SK-N-SH (cell line): ENCODE results near the gene TMEM187. TPM values are rescaled to one million over a fixed set of nuclear protein-coding genes. Genes with fewer than 3 reads are reported as not detected.
A peak's percentile ranks its signal among the peaks of the same experiment; 100 is the strongest.

Experiments
- CTCF ChIA-PET: fragments of 300-600, 350-600 bp; formaldehyde crosslinking; extraction: SDS; loops from one replicate; lab custom pipeline; 2021; lab: Yijun Ruan, JAX
- POLR2A ChIA-PET: fragments of 350-600 bp; sonication (Branson Sonifier 250); formaldehyde crosslinking; extraction: SDS; loops from one replicate; lab custom pipeline; 2020; ENCODE audit warnings: antibody characterized with exemption, inconsistent platforms; lab: Yijun Ruan, JAX
- DNase-seq: peaks from one replicate; pipeline ENCODE4 v3.0.0; 2012
- H2AFZ ChIP-seq: fragments of 200-600 bp; sonication (generic); 2 replicates; pipeline ENCODE4 v1.8.1; 2016; ENCODE audit warnings: antibody characterized with exemption, mild to moderate bottlenecking, low read depth
- H3F3A ChIP-seq: fragments of 200-600 bp; sonication (generic); replicated peaks from 2 replicates; pipeline ENCODE3; 2016; ENCODE audit warnings: antibody characterized with exemption, mild to moderate bottlenecking; ENCODE audit not compliant: insufficient read depth
- H3K27ac ChIP-seq, 2 experiments: fragments of 200-500 bp in 1 of 2; fragments of 200-600 bp in 1 of 2; sonication (Bioruptor generic) in 1 of 2; sonication (generic), shearing (Covaris generic) in 1 of 2; 2 replicates each; pipeline versions ENCODE4 v1.5.1 to v1.6.1; 2014 to 2016; ENCODE audit warnings: low read depth in 2 of 2, inconsistent platforms in 1 of 2, low read length in 1 of 2, mild to moderate bottlenecking in 1 of 2, mixed read lengths in 1 of 2
- H3K27me3 ChIP-seq: fragments of 200-600 bp; sonication (generic), shearing (Covaris generic); 2 replicates; pipeline ENCODE4 v1.6.1; 2016; ENCODE audit warnings: mixed run types; ENCODE audit not compliant: insufficient read depth
- H3K36me3 ChIP-seq, 2 experiments: fragments of 200-500 bp in 1 of 2; fragments of 200-600 bp in 1 of 2; sonication (Bioruptor generic) in 1 of 2; sonication (generic) in 1 of 2; replicated peaks in 1 of 2; 2 replicates each; pipeline versions ENCODE3 to v1.5.1; 2014 to 2016; ENCODE audit warnings: low read length in 1 of 2, mild to moderate bottlenecking in 1 of 2; ENCODE audit not compliant: insufficient read depth in 2 of 2, control insufficient read depth in 1 of 2
- H3K4me1 ChIP-seq, 2 experiments: fragments of 200-500 bp in 1 of 2; fragments of 200-600 bp in 1 of 2; sonication (Bioruptor generic) in 1 of 2; sonication (generic), shearing (Covaris generic) in 1 of 2; 2 replicates each; pipeline versions ENCODE4 v1.5.1 to v1.6.1; 2014 to 2016; ENCODE audit warnings: low read depth in 1 of 2, low read length in 1 of 2, mixed run types in 1 of 2; ENCODE audit not compliant: insufficient read depth in 2 of 2, control insufficient read depth in 1 of 2
- H3K4me2 ChIP-seq: fragments of 200-600 bp; sonication (generic), shearing (Covaris generic); 2 replicates; pipeline ENCODE4 v1.6.1; 2017; ENCODE audit warnings: mixed run types
- H3K4me3 ChIP-seq, 2 experiments: fragments of 200-500 bp in 1 of 2; fragments of 200-600 bp in 1 of 2; sonication (Bioruptor generic) in 1 of 2; sonication (generic), shearing (Covaris generic) in 1 of 2; 2 replicates each; pipeline versions ENCODE4 v1.5.1 to v1.8.1; 2014 to 2016; ENCODE audit warnings: low read depth in 2 of 2, inconsistent platforms in 1 of 2, low read length in 1 of 2, mild to moderate bottlenecking in 1 of 2, mixed read lengths in 1 of 2, moderate library complexity in 1 of 2
- H3K79me2 ChIP-seq: fragments of 200-600 bp; sonication (generic); 2 replicates; pipeline ENCODE4 v1.8.1; 2017; ENCODE audit warnings: mild to moderate bottlenecking; ENCODE audit not compliant: insufficient read depth
- H3K9ac ChIP-seq: fragments of 200-600 bp; sonication (generic); 2 replicates; pipeline ENCODE4 v1.6.1; 2017; ENCODE audit warnings: mixed run types
- H3K9me2 ChIP-seq: fragments of 200-600 bp; sonication (generic); 2 replicates; pipeline ENCODE4 v1.6.1; 2017; ENCODE audit warnings: mixed run types
- H3K9me3 ChIP-seq: fragments of 200-600 bp; sonication (generic); 2 replicates; pipeline ENCODE4 v1.6.1; 2017; ENCODE audit warnings: mixed run types, mild to moderate bottlenecking, moderate library complexity
- H4K20me1 ChIP-seq: fragments of 200-600 bp; sonication (generic); 2 replicates; pipeline ENCODE4 v1.6.1; 2017; ENCODE audit warnings: mild to moderate bottlenecking, mixed run types; ENCODE audit not compliant: insufficient read depth
- CHD2 ChIP-seq: fragments of 150-350 bp; IDR thresholded peaks from 2 replicates; pipeline ENCODE4 v1.6.1; 2018; ENCODE audit warnings: low read length; ENCODE audit not compliant: partially characterized antibody
- EP300 ChIP-seq, 2 experiments: IDR thresholded peaks; 2 replicates each; pipeline versions ENCODE4 v1.4.0 to v1.6.1; 2012; ENCODE audit warnings: borderline replicate concordance in 1 of 2, low read depth in 1 of 2, low read length in 1 of 2
- EZH2phosphoT487 ChIP-seq: fragments of 200-600 bp; sonication (generic); IDR thresholded peaks from 2 replicates; pipeline ENCODE4 v1.6.1; 2017; ENCODE audit warnings: low read depth, mixed run types, mild to moderate bottlenecking, antibody characterized with exemption, moderate library complexity, borderline replicate concordance
- FOSL2 ChIP-seq: IDR thresholded peaks from 2 replicates; pipeline ENCODE4 v1.4.0; 2012; ENCODE audit warnings: low read depth, mild to moderate bottlenecking, moderate library complexity, borderline replicate concordance
- GABPA ChIP-seq: IDR thresholded peaks from 2 replicates; pipeline ENCODE4 v1.4.0; 2012; ENCODE audit warnings: low read depth, mild to moderate bottlenecking
- IRF3 ChIP-seq: fragments of 150-350 bp; IDR thresholded peaks from 2 replicates; pipeline ENCODE4 v1.6.1; 2016; ENCODE audit warnings: mild to moderate bottlenecking, low read depth, low read length
- JUND ChIP-seq: IDR thresholded peaks from 2 replicates; pipeline ENCODE4 v1.4.0; 2012
- MXI1 ChIP-seq: IDR thresholded peaks from 2 replicates; pipeline ENCODE4 v1.6.1; 2012; ENCODE audit warnings: mild to moderate bottlenecking, low read depth, low read length, improper control_type of control experiment
- NFIC ChIP-seq: IDR thresholded peaks from 2 replicates; pipeline ENCODE4 v1.4.0; 2012; ENCODE audit warnings: borderline replicate concordance
- NRF1 ChIP-seq: IDR thresholded peaks from 2 replicates; pipeline ENCODE4 v1.6.1; 2012; ENCODE audit warnings: low read depth, mild to moderate bottlenecking, low read length
- POLR2AphosphoS5 ChIP-seq: IDR thresholded peaks from 2 replicates; pipeline ENCODE4 v1.6.1; 2012; ENCODE audit warnings: low read depth, low read length
- RAD21 ChIP-seq: IDR thresholded peaks from 2 replicates; pipeline ENCODE4 v1.6.1; 2012; ENCODE audit warnings: mild to moderate bottlenecking, low read length
- RCOR1 ChIP-seq: fragments of 150-350 bp; IDR thresholded peaks from 2 replicates; pipeline ENCODE4 v1.6.1; 2017; ENCODE audit warnings: antibody characterized with exemption, low read length
- RFX5 ChIP-seq: IDR thresholded peaks from 2 replicates; pipeline ENCODE4 v1.6.1; 2012; ENCODE audit warnings: mild to moderate bottlenecking, improper control_type of control experiment, low read length
- RXRA ChIP-seq: IDR thresholded peaks from 2 replicates; pipeline ENCODE4 v1.4.0; 2012; ENCODE audit warnings: low read depth, mild to moderate bottlenecking, borderline replicate concordance
- SIN3A ChIP-seq: IDR thresholded peaks from 2 replicates; pipeline ENCODE4 v1.6.1; 2012; ENCODE audit warnings: low read depth, mild to moderate bottlenecking, low read length, moderate library complexity, borderline replicate concordance
- SMC3 ChIP-seq: IDR thresholded peaks from 2 replicates; pipeline ENCODE4 v1.6.1; 2012; ENCODE audit warnings: low read depth, low read length, improper control_type of control experiment
- TAF1 ChIP-seq: IDR thresholded peaks from 2 replicates; pipeline ENCODE4 v1.6.1; 2012; ENCODE audit warnings: low read depth, mild to moderate bottlenecking, low read length, moderate library complexity, borderline replicate concordance
- TCF12 ChIP-seq: IDR thresholded peaks from 2 replicates; pipeline ENCODE4 v1.4.0; 2012
- TEAD4 ChIP-seq: IDR thresholded peaks from 2 replicates; pipeline ENCODE4 v1.4.0; 2012; ENCODE audit warnings: mild to moderate bottlenecking, borderline replicate concordance; ENCODE audit not compliant: insufficient read depth
- WGBS: methylation state at CpG from one replicate; pipeline ENCODE4 v1.1.6; 2017; ENCODE audit warnings: low lambda C conversion rate; 5-methylcytosine and 5-hydroxymethylcytosine counted together
- polyA plus RNA-seq, 3 experiments: library from polyadenylated mRNA; depleted of rRNA; stranded (reverse); fragments of >200 nt; gene quantifications; 2 replicates each; pipeline ENCODE4 v1.2.3, GENCODE V29; 2012
- TF ChIP-seq, protein P1 (sequence below): IDR thresholded peaks from 2 replicates; pipeline ENCODE4; 2012
- TF ChIP-seq, protein P2 (sequence below): fragments of 200-600 bp; sonication (generic); IDR thresholded peaks from 2 replicates; pipeline ENCODE4 v1.6.1; 2017; ENCODE audit warnings: antibody characterized with exemption, mild to moderate bottlenecking, moderate library complexity
- TF ChIP-seq, protein P3 (sequence below): IDR thresholded peaks from 2 replicates; pipeline ENCODE4 v1.4.0; 2012; ENCODE audit warnings: low read depth, borderline replicate concordance
- TF ChIP-seq, protein P4 (sequence below): IDR thresholded peaks from 2 replicates; pipeline ENCODE4 v1.4.0; 2012; ENCODE audit warnings: low read depth, borderline replicate concordance

The TMEM187 gene
- polyA plus RNA-seq, 1 of the 3 experiments (the other 2 are of a cell fraction): 10.9 TPM

DNA sequence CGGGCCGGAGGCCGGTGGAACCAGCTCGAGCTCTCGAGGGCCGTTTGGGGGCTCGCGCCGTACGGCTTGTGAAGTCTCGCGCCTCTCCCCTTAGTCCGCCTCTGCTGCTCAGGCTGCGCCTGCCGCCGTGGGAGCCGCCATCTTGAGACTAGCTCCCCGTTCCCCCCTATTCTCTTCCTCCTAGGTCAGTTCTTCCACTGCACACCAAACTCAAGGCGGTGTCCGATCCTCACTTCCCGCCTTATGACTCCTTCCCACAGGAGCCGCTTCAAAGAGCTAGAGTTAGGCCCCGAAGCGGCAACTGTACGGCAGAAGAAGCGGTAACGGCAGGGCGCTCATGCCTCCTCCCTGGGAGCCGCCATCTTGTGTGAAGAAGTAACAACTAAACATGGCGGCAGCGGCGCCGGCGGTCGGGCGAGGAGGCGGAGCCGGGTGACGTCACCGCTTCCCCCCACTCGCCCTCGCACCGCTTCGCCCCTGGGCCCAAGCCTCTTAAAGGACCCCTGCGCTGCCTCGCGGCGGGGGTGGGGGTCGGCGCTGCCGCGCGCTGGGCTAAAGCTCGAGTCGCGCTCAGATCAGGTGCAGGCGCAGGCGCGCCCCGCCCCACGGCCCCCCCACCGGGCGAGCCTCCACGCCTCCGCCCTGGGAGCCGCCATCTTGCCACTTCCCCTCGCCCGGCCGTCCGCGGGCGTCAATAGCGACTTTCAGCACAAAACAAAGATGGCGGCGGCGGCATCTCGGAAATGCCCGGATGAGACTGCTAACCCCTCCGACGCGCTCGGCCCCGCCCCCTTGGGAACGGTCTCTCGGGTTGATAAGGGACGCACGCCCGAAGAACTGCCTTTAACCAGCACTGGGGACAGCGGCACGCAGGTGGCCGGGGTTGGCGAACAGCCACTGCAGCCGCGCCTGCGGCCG lies 845 bp upstream of the TMEM187 start, which contains the start of gene HCFC1:
TSS of gene HCFC1 (minus strand) at position 369 of the 918 bp plus-strand sequence. CDS start 978 bp downstream, outside the sequence.
- H3K36me3 ChIP-seq: peaks cover 0 to 4% of the 10 kb centered on the region in 2 experiments
- POLR2A ChIA-PET: interaction anchor here (0.6 to 1.5 kb wide), 7 partner anchors 37 to 361 kb away, joined by 3 to 4 read pairs (median 3); partner anchors contain the start of genes IDH3G, IRAK1, NAA10 and SSR4
- peak within 1 kb of the TSS; percentile 99 for H3K27ac ChIP-seq
- CTCF ChIA-PET: interaction anchor here (1.1 to 11.6 kb wide), 2 partner anchors 23 to 208 kb away, joined by 3 to 179 read pairs; partner anchors contain the start of gene RENBP
- peak within 1 kb of the TSS; percentile 98 for H3K9ac ChIP-seq
- H3K9me3 ChIP-seq: no peaks in the 10 kb centered on the region
- no peaks in the 10 kb centered on the region for H3K27me3 ChIP-seq
- H2AFZ ChIP-seq: peak within 1 kb of the TSS; percentile 89; the same call in 1 of the 2 replicates
- peaks cover 59% of the 10 kb centered on the region for H3K79me2 ChIP-seq
- peaks cover 32% of the 10 kb centered on the region for H4K20me1 ChIP-seq
- 1% methylated on average over 50 of the region's 96 CpGs for WGBS
- H3K9me2 ChIP-seq: no peaks in the 10 kb centered on the region
- peaks cover 7% of the 10 kb centered on the region for H3F3A ChIP-seq
- H3K4me2 ChIP-seq: peak within 1 kb of the TSS; percentile 86
- H3K4me1 ChIP-seq: peaks cover 16 to 48% of the 10 kb centered on the region in 2 experiments; a peak in 2 of 4 replicates
- H3K4me3 ChIP-seq: peak within 1 kb of the TSS; percentile 90 to 98
- peak; percentile 90 for DNase-seq
- TF ChIP-seq RCOR1 (no peak), FOSL2 (peak; percentile 17; the same call in 1 of the 2 replicates), SIN3A (0 out of 2 replicates have a peak, but pooled peaks have one; percentile 71), RXRA (no peak), TAF1 (peak; percentile 84), POLR2AphosphoS5 (peak; percentile 34; the same call in 1 of the 2 replicates), RAD21 (no peak), TEAD4 (peak; percentile 30; the same call in 1 of the 2 replicates), NRF1 (peak; percentile 62), CHD2 (peak; percentile 35), NFIC (no peak; the same call in 1 of the 2 replicates), RFX5 (no peak), IRF3 (no peak), EP300 (IDR thresholded peaks at IDR 0.05; ENCODE audit: borderline replicate concordance in 1 of 2, low read depth in 1 of 2, low read length in 1 of 2) (no peak; a peak in 1 of 4 replicates), SMC3 (no peak), EZH2phosphoT487 (no peak), GABPA (peak; percentile 53; the same call in 1 of the 2 replicates), TCF12 (no peak; the same call in 1 of the 2 replicates), JUND (no peak; the same call in 1 of the 2 replicates), MXI1 (peak; percentile 42; the same call in 1 of the 2 replicates)
- TF ChIP-seq, protein P1, sequence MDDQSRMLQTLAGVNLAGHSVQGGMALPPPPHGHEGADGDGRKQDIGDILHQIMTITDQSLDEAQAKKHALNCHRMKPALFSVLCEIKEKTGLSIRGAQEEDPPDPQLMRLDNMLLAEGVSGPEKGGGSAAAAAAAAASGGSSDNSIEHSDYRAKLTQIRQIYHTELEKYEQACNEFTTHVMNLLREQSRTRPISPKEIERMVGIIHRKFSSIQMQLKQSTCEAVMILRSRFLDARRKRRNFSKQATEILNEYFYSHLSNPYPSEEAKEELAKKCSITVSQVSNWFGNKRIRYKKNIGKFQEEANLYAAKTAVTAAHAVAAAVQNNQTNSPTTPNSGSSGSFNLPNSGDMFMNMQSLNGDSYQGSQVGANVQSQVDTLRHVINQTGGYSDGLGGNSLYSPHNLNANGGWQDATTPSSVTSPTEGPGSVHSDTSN: peak; percentile 31; the same call in 1 of the 2 replicates
- TF ChIP-seq, protein P2, sequence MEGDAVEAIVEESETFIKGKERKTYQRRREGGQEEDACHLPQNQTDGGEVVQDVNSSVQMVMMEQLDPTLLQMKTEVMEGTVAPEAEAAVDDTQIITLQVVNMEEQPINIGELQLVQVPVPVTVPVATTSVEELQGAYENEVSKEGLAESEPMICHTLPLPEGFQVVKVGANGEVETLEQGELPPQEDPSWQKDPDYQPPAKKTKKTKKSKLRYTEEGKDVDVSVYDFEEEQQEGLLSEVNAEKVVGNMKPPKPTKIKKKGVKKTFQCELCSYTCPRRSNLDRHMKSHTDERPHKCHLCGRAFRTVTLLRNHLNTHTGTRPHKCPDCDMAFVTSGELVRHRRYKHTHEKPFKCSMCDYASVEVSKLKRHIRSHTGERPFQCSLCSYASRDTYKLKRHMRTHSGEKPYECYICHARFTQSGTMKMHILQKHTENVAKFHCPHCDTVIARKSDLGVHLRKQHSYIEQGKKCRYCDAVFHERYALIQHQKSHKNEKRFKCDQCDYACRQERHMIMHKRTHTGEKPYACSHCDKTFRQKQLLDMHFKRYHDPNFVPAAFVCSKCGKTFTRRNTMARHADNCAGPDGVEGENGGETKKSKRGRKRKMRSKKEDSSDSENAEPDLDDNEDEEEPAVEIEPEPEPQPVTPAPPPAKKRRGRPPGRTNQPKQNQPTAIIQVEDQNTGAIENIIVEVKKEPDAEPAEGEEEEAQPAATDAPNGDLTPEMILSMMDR: no peak
- TF ChIP-seq, protein P3, sequence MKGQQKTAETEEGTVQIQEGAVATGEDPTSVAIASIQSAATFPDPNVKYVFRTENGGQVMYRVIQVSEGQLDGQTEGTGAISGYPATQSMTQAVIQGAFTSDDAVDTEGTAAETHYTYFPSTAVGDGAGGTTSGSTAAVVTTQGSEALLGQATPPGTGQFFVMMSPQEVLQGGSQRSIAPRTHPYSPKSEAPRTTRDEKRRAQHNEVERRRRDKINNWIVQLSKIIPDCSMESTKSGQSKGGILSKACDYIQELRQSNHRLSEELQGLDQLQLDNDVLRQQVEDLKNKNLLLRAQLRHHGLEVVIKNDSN: no peak
- TF ChIP-seq, protein P4, sequence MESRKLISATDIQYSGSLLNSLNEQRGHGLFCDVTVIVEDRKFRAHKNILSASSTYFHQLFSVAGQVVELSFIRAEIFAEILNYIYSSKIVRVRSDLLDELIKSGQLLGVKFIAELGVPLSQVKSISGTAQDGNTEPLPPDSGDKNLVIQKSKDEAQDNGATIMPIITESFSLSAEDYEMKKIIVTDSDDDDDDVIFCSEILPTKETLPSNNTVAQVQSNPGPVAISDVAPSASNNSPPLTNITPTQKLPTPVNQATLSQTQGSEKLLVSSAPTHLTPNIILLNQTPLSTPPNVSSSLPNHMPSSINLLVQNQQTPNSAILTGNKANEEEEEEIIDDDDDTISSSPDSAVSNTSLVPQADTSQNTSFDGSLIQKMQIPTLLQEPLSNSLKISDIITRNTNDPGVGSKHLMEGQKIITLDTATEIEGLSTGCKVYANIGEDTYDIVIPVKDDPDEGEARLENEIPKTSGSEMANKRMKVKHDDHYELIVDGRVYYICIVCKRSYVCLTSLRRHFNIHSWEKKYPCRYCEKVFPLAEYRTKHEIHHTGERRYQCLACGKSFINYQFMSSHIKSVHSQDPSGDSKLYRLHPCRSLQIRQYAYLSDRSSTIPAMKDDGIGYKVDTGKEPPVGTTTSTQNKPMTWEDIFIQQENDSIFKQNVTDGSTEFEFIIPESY: no peak
